GM12878 (cell line): ENCODE measurements around the gene OR51D1. TPM values are rescaled to one million over a fixed set of nuclear protein-coding genes. Genes with fewer than 3 reads are reported as not detected.

Experiments
- ATAC-seq: fragments of 200-7000 bp; cut with Tn5 transposase; 3 replicates; pipeline ENCODE4 v1.9.1; 2020; ENCODE audit warnings: mild to moderate bottlenecking, moderate library complexity
- BruUV-seq: library from RNA; stranded (reverse); fragments of 400-500 nt; replicated peaks from 2 replicates; lab custom pipeline; 2021; lab: Mats Ljungman, UMichigan
- CTCF ChIA-PET: fragments of 300-600 bp; sonication (Branson Sonifier 250); formaldehyde crosslinking; extraction: SDS; loops from one replicate; lab custom pipeline; 2021; ENCODE audit warnings: inconsistent platforms; lab: Yijun Ruan, JAX
- POLR2A ChIA-PET: fragments of 350-600 bp; formaldehyde crosslinking; extraction: SDS; loops from one replicate; lab custom pipeline; 2021; ENCODE audit warnings: inconsistent platforms; lab: Charles Lee
- RAD21 ChIA-PET: fragments of 300-600 bp; sonication (Branson Sonifier 250); formaldehyde crosslinking; loops from one replicate; lab custom pipeline; 2023; ENCODE audit warnings: antibody characterized with exemption; ENCODE audit not compliant: unreplicated experiment; lab: Charles Lee
- SMC1A ChIA-PET: fragments of 300-600 bp; sonication (Branson Sonifier 250); formaldehyde crosslinking; loops from one replicate; lab custom pipeline; 2023; ENCODE audit not compliant: unreplicated experiment, uncharacterized antibody; lab: Charles Lee
- DNase-seq: peaks from one replicate; pipeline ENCODE4 v3.0.0-alpha.2; 2011; ENCODE audit warnings: low read depth, low spot score
- FAIRE-seq: peaks from 3 replicates; lab custom pipeline; 2011; peaks lifted over from hg19 to GRCh38; lab: Jason Lieb, UNC
- H2AFZ ChIP-seq: 2 replicates; pipeline ENCODE4 v1.6.0; 2011; ENCODE audit warnings: low read depth, low read length, control low read depth; ENCODE audit not compliant: control insufficient read depth
- H3K27ac ChIP-seq: 2 replicates; pipeline ENCODE4 v1.5.1; 2011; ENCODE audit warnings: control low read depth; ENCODE audit not compliant: control insufficient read depth, insufficient read depth
- H3K27me3 ChIP-seq, 2 experiments: replicated peaks in 1 of 2; 2 replicates each; pipeline versions ENCODE4 v1.6.0 to v1.6.1; 2011; ENCODE audit warnings: low read length in 1 of 2; ENCODE audit not compliant: control insufficient read depth in 2 of 2, insufficient read depth in 2 of 2
- H3K36me3 ChIP-seq, 2 experiments: 2 replicates each; pipeline ENCODE4 v1.5.1; 2011; ENCODE audit warnings: low read length in 1 of 2; ENCODE audit not compliant: control insufficient read depth in 2 of 2, insufficient read depth in 2 of 2
- H3K4me1 ChIP-seq: 2 replicates; pipeline ENCODE4 v1.6.1; 2011; ENCODE audit warnings: mild to moderate bottlenecking, low read length, moderate library complexity, mixed read lengths; ENCODE audit not compliant: control insufficient read depth, insufficient read depth
- H3K4me2 ChIP-seq: 2 replicates; pipeline ENCODE4 v1.6.0; 2011; ENCODE audit warnings: control low read depth; ENCODE audit not compliant: control insufficient read depth, insufficient read depth
- H3K4me3 ChIP-seq: fragments of 200-600 bp; sonication (generic); 2 replicates; pipeline ENCODE4 v1.5.1; 2016
- H3K79me2 ChIP-seq: 2 replicates; pipeline ENCODE4 v1.6.0; 2011; ENCODE audit warnings: low read length; ENCODE audit not compliant: control insufficient read depth, insufficient read depth
- H3K9ac ChIP-seq: 2 replicates; pipeline ENCODE4 v1.8.0; 2011; ENCODE audit warnings: low read length, control low read depth, mixed read lengths; ENCODE audit not compliant: control insufficient read depth, insufficient read depth
- H3K9me3 ChIP-seq: replicated peaks from 3 replicates; pipeline ENCODE4 v1.5.1; 2011; ENCODE audit warnings: mild to moderate bottlenecking, low read length; ENCODE audit not compliant: control insufficient read depth, insufficient read depth
- H4K20me1 ChIP-seq: 2 replicates; pipeline ENCODE4 v1.6.0; 2011; ENCODE audit not compliant: control insufficient read depth, insufficient read depth
- BCL11A ChIP-seq: IDR thresholded peaks from 2 replicates; pipeline ENCODE4 v1.6.1; 2011; ENCODE audit warnings: low read depth, low read length
- BCL3 ChIP-seq: IDR thresholded peaks from 2 replicates; pipeline ENCODE4 v1.6.1; 2011; ENCODE audit warnings: borderline replicate concordance, low read depth, mild to moderate bottlenecking, moderate library complexity, low read length; ENCODE audit not compliant: insufficient read depth, poor library complexity, severe bottlenecking
- CREM ChIP-seq: IDR thresholded peaks from 2 replicates; pipeline ENCODE4 v1.6.1; 2014; ENCODE audit warnings: antibody characterized with exemption, low read depth
- EED ChIP-seq: sonication (generic); IDR thresholded peaks from 2 replicates; pipeline ENCODE4 v1.6.1; 2016; ENCODE audit warnings: antibody characterized with exemption, low read depth
- FOS ChIP-seq: IDR thresholded peaks from 3 replicates; pipeline ENCODE4 v1.6.1; 2011; ENCODE audit warnings: borderline replicate concordance; ENCODE audit not compliant: insufficient read length; ENCODE audit errors: extremely low read depth
- HCFC1 ChIP-seq: fragments of 150-350 bp; IDR thresholded peaks from 2 replicates; pipeline ENCODE4 v1.6.1; 2014; ENCODE audit warnings: low read length
- HDAC6 ChIP-seq: fragments of 200-600 bp; sonication (generic); IDR thresholded peaks from one replicate; pipeline ENCODE4 v1.8.0; 2017; ENCODE audit warnings: antibody characterized with exemption; ENCODE audit not compliant: unreplicated experiment
- JUNB ChIP-seq: IDR thresholded peaks from 2 replicates; pipeline ENCODE4 v1.6.1; 2016; ENCODE audit warnings: antibody characterized with exemption, mild to moderate bottlenecking
- KLF5 ChIP-seq: fragments of 450-650 bp; IDR thresholded peaks from 2 replicates; pipeline ENCODE4 v1.6.1; 2014; ENCODE audit warnings: mild to moderate bottlenecking; ENCODE audit not compliant: partially characterized antibody
- NR2F1 ChIP-seq: fragments of 450-650 bp; conservative IDR thresholded peaks from 2 replicates; pipeline ENCODE4 v1.6.1; 2017; ENCODE audit warnings: mild to moderate bottlenecking
- POLR2A ChIP-seq: IDR thresholded peaks from 2 replicates; pipeline ENCODE4 v1.6.1; 2011; ENCODE audit warnings: low read depth, mild to moderate bottlenecking, low read length
- SREBF1 ChIP-seq: IDR thresholded peaks from 2 replicates; pipeline ENCODE4 v1.6.1; 2012; ENCODE audit warnings: mild to moderate bottlenecking, low read length
- TCF12 ChIP-seq: IDR thresholded peaks from 2 replicates; pipeline ENCODE4 v1.6.1; 2011; ENCODE audit warnings: low read depth, mild to moderate bottlenecking, low read length
- ZNF274 ChIP-seq: IDR thresholded peaks from one replicate; pipeline ENCODE4 v1.8.0; 2011; ENCODE audit not compliant: insufficient read length, insufficient read depth
- ZNF592 ChIP-seq: fragments of 450-650 bp; IDR thresholded peaks from 2 replicates; pipeline ENCODE4 v1.6.1; 2017; ENCODE audit warnings: mild to moderate bottlenecking, moderate library complexity
- ZSCAN29 ChIP-seq: fragments of 450-650 bp; IDR thresholded peaks from 2 replicates; pipeline ENCODE4 v1.6.1; 2017; ENCODE audit warnings: mild to moderate bottlenecking, moderate library complexity
- WGBS: methylation state at CpG from one replicate; pipeline ENCODE4 v1.1.6; 2016; ENCODE audit warnings: low lambda C conversion rate; ENCODE audit not compliant: insufficient replicate concordance, insufficient coverage; ENCODE audit errors: missing lambda C conversion rate; 5-methylcytosine and 5-hydroxymethylcytosine counted together
- in situ Hi-C: fragments of 300-500 bp; cut with MboI; formaldehyde crosslinking; loops from 9 replicates; pipeline ENCODE4 v1.14.3; 2018; ENCODE audit warnings: mixed read lengths
- intact Hi-C: fragments of 100-400 bp; cut with micrococcal nuclease; formaldehyde crosslinking; loops from one replicate; pipeline ENCODE4 v1.14.2; 2022; ENCODE audit not compliant: unreplicated experiment
- polyA plus RNA-seq, 11 experiments: library from polyadenylated mRNA; depleted of rRNA in 4 of 11; unstranded in 6 of 11; stranded (reverse) in 5 of 11; fragments of >200 nt; fragmentation: Nextera tagmentation in 4 of 11; fragmentation: Illumina TruSeq in 1 of 11; extraction: Ambion mirVana in 4 of 11; extraction: Trizol in 1 of 11; gene quantifications; 1 replicate in 1 of 11; 2 replicates in 10 of 11; pipeline versions ENCODE4 v1.2.1 to v1.2.3, GENCODE V29; 2011 to 2016; ENCODE audit warnings: inconsistent platforms in 2 of 11, missing spikeins in 2 of 11, low read depth in 1 of 11
- total RNA-seq, 4 experiments: library from RNA; depleted of rRNA in 3 of 4; stranded (reverse); fragments of >200 nt in 3 of 4; fragmentation: Illumina TruSeq in 1 of 4; extraction: Trizol in 1 of 4; gene quantifications; 2 replicates each; pipeline versions ENCODE4 v1.2.1 to v1.2.3, GENCODE V29; 2013 to 2021

OR51D1 gene
- total and polyA plus RNA-seq, 10 of the 15 experiments (the other 5 are each of a cell fraction or from before 2014, with no cell fraction given) = 0.06 TPM; not detected in 9

- Histone ChIP-seq H3K9ac (no peak overlapping the region), H3K9me3 (no peaks in the 10 kb centered on the region), H3K4me1 (no peaks in the 10 kb centered on the region), H2AFZ (no peak overlapping the region), H3K27ac (no peak overlapping the region), H3K4me2 (no peak overlapping the region), H4K20me1 (no peaks in the 10 kb centered on the region), H3K36me3 (no peaks in the 10 kb centered on the region), H3K27me3 (no peaks in the 10 kb centered on the region; a peak in 1 of 4 replicates), H3K79me2 (no peaks in the 10 kb centered on the region), H3K4me3 (no peak overlapping the region)
- no peak for ATAC-seq
- ChIA-PET POLR2A (no interaction called here), RAD21 (no interaction called here), SMC1A (no interaction called here), CTCF (no interaction called here)
- WGBS = 44% methylated on average over 3 of the region's 3 CpGs
- no peak for DNase-seq
- in situ Hi-C loops (no loop called here), intact Hi-C loops (no loop called here)
- no peak for TF ChIP-seq JUNB
- no peak for TF ChIP-seq ZNF274
- no peak for TF ChIP-seq KLF5
- no peak for TF ChIP-seq SREBF1
- no peak for TF ChIP-seq BCL11A
- TF ChIP-seq FOS = no peak
- TF ChIP-seq EED = no peak
- FAIRE-seq = no peak
- BruUV-seq = no TSS peak
These were observed 27.5 kb downstream of the OR51D1 start for GRCh38 chr11:4664786-4665185.

DNA sequence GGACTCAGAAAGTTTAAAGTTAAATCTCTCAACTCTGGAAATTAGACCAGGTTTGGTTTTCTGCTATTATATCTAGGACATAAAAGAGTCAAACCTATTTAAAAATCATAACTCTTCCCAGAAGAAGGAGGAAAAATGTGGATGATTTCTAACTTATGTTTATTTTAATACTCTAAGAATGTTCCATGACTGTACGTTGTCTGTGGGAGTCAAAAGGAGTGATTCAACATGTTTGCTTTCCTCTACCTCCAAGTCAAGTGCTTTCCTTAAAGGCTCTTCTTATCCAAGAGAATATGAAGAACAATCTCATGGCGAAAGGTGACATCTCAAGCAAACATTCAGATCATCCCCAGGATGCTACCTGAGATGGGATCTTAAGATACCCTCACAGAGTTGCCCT lies 28.1 kb downstream of the OR51D1 start:
- H3K9me3 ChIP-seq = no peaks in the 10 kb centered on the region
- H3K27ac ChIP-seq = no peak overlapping the region
- RAD21 ChIA-PET = no interaction called here
- no TSS peak for BruUV-seq
- no peaks in the 10 kb centered on the region; a peak in 1 of 4 replicates for H3K27me3 ChIP-seq
- H3K36me3 ChIP-seq = no peaks in the 10 kb centered on the region
- H3K4me2 ChIP-seq = no peak overlapping the region
- SMC1A ChIA-PET = no interaction called here
- DNase-seq (no peak), ATAC-seq (no peak), FAIRE-seq (no peak)
- no peaks in the 10 kb centered on the region for H4K20me1 ChIP-seq
- H3K4me1 ChIP-seq = no peaks in the 10 kb centered on the region
- H3K4me3 ChIP-seq = no peak overlapping the region
- intact Hi-C loops = no loop called here
- H3K9ac ChIP-seq = no peak overlapping the region
- in situ Hi-C loops = no loop called here
- CTCF ChIA-PET = no interaction called here
- no peaks in the 10 kb centered on the region for H3K79me2 ChIP-seq
- H2AFZ ChIP-seq = no peak overlapping the region
- POLR2A ChIA-PET = no interaction called here
- WGBS = 22% methylated on average over 2 of the region's 2 CpGs
- TF ChIP-seq EED (no peak), ZNF592 (no peak), NR2F1 (no peak), CREM (no peak), POLR2A (no peak), ZSCAN29 (no peak), BCL3 (no peak), HDAC6 (no peak), TCF12 (no peak), HCFC1 (no peak)
